NOMO-1 (cell line): ENCODE data around the gene POP5.
"Not testable (repeated sequence)": the region's sequence is repeated elsewhere in the genome, so short reads cannot be mapped to it uniquely, and the experiment has no call there.

Source experiments
- DNase-seq, 2 experiments: peaks; one replicate each; lab custom pipeline; 2025; ENCODE audit not compliant: unreplicated experiment in 2 of 2; lab: John Stamatoyannopoulos, UW

The POP5 gene

GRCh38 chr12:120538281-120539156, 42.7 kb downstream of the POP5 start:
- no peak for DNase-seq

- no peak for DNase-seq
These were observed 43.4 kb downstream of the POP5 start for GRCh38 chr12:120537856-120538220.

- no peak for DNase-seq
These were observed 45.0 kb downstream of the POP5 start for GRCh38 chr12:120536064-120536791.

GRCh38 chr12:120534703-120535655, 46.2 kb downstream of the POP5 start:
- DNase-seq = peak; percentile 26 to 50

GRCh38 chr12:120534203-120534702, 46.9 kb downstream of the POP5 start, which contains the start of gene RNF10:
Gene RNF10 (plus strand): TSS chr12:120534356. CDS start chr12:120534812, 456 bp downstream.
- peak; percentile 64 to 86 for DNase-seq

GRCh38 chr12:120532701-120533238, 48.4 kb downstream of the POP5 start:
- no peak for DNase-seq

GRCh38 chr12:120530418-120530761, 50.8 kb downstream of the POP5 start:
- not testable (repeated sequence) for DNase-seq

- DNase-seq = peak; percentile 47 to 58
These were observed 51.4 kb downstream of the POP5 start for GRCh38 chr12:120529641-120530417.

GRCh38 chr12:120528861-120529525, 52.2 kb downstream of the POP5 start, which contains the start of gene COQ5:
Gene COQ5 (minus strand): TSS chr12:120529158. CDS start chr12:120529141, 17 bp downstream.
- DNase-seq = peak; percentile 74 to 90
